GM12801 (cell line): ENCODE results near the gene GRM3.

Experiments used
- CTCF ChIP-seq: IDR thresholded peaks from one replicate; pipeline ENCODE4 v1.5.1; 2011; ENCODE audit warnings: control low read depth; ENCODE audit not compliant: insufficient read length; ENCODE audit errors: extremely low read depth

The GRM3 gene

GRCh38 chr7:86775203-86775602, 131.5 kb downstream of the GRM3 start:
- no peak for TF ChIP-seq CTCF

GRCh38 chr7:86776136-86776535, 132.4 kb downstream of the GRM3 start:
- TF ChIP-seq CTCF = no peak

- no peak for TF ChIP-seq CTCF
Measured at GRCh38 chr7:86778271-86778670, 134.6 kb downstream of the GRM3 start.

- no peak for TF ChIP-seq CTCF
Measured at GRCh38 chr7:86784765-86785164, 141.1 kb downstream of the GRM3 start.

GRCh38 chr7:86785641-86786040, 141.9 kb downstream of the GRM3 start:
- TF ChIP-seq CTCF = no peak

- no peak for TF ChIP-seq CTCF
Measured at GRCh38 chr7:86786376-86786775, 142.7 kb downstream of the GRM3 start.

GRCh38 chr7:86788948-86789347, 145.2 kb downstream of the GRM3 start:
- no peak for TF ChIP-seq CTCF

GRCh38 chr7:86790383-86790782, 146.7 kb downstream of the GRM3 start:
- no peak for TF ChIP-seq CTCF
